Activated CD4-positive, alpha-beta T cell treated with anti-CD3 and anti-CD28 coated beads for 24 hours (primary cell): Measurements from ENCODE around the gene TP73.

ENCODE experiments used
- DNase-seq, 2 donors: peaks; one replicate each; pipeline ENCODE4 v3.0.0-alpha.2; 2020; ENCODE audit warnings: low read depth in 2 of 2

TP73 gene

GRCh38 chr1:3651930-3652547 is at the start of gene TP73:
Gene TP73, plus strand, starts transcription at chr1:3652516. Its CDS starts 29,850 bp downstream, at chr1:3682366.
- DNase-seq: no peak

DNA sequence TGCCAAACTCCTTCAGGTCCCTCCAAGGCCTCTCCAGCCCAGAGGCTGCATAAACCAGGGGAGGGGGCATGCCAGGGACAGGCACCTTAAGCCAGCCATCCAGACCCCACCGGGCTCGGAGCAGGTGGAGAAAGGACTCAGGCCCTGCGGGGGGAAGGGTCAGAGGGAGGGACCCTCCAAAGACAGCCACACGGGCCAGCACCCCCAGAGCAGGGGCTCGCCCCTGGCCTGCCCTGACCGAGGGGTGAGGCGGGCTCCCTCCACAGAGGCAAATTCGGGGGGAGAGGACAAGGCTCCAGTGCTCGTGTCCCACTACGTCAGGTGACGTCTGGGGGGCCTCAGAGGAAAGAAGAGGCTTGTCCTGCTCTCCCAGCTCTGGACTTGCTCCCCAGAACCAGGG is 49.2 kb upstream of the TP73 start:
- DNase-seq: no peak

DNA sequence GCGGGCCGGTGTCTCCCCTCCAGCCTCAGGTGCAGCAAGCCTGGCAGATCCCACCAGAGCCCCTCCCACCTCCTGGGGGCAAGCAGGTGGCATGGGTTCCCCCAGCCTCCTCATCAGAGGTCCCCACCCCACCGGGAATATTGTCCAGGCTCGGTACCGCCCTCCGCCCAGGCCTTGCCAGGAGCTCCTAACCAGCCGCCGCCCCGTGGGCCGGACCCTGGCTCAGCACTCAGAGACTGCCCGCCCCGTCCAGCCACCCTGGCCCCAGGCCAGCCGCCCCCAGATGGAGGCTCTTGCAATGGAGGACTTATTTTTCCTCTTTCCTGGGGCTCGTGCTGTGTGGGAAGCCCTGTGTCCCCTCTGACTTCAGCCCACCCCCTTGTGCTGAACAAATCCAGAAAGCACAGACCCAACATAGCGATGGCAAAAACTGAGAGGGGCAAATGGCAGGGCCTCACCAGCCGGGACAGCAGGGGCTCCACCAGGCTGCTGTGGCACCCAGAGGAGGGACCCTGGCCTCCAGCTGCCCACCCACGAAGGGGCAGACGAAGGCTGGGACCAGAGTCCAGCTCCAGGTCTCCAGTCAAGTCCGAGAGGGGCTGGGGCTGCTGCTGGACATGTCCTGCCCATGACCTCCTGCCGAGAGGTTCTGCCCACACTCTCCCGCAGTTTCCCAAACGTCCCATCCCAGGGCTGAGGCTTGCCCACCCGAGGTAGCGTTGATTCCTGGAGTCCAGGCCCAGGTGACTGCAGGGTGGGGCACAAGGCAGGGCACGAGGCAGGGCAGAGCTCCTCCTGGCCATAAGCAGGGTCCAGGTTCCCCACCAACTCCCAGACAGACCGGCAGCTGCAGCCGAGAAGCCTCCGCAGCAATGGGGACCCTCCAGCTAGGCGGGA is 48.5 kb upstream of the TP73 start:
- DNase-seq: no peak

DNA sequence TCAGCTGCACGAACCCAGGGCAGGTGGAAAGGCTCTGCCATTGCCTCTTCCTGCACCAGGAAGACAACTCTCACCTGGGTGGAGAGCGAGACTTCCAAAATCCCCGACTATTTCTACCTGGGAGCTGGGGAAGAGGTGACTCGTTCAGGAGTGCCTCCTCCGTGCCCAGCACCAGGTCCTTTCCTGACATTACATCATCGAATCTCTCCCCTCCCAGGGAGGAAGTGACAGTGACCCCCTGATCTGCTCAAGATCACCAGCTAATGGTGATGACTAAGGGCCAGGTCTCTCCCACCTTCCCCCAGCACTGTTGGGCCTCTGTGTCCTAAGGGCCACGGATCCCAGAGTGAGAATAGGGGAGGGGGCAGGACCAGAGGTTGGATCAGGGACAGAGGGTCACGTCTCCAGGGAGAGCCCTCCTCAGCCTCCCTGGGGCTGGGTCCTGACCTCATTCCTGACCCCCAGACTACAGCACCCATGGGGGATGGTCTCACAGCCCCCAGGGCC is 47.8 kb upstream of the TP73 start:
- DNase-seq: no peak

DNA sequence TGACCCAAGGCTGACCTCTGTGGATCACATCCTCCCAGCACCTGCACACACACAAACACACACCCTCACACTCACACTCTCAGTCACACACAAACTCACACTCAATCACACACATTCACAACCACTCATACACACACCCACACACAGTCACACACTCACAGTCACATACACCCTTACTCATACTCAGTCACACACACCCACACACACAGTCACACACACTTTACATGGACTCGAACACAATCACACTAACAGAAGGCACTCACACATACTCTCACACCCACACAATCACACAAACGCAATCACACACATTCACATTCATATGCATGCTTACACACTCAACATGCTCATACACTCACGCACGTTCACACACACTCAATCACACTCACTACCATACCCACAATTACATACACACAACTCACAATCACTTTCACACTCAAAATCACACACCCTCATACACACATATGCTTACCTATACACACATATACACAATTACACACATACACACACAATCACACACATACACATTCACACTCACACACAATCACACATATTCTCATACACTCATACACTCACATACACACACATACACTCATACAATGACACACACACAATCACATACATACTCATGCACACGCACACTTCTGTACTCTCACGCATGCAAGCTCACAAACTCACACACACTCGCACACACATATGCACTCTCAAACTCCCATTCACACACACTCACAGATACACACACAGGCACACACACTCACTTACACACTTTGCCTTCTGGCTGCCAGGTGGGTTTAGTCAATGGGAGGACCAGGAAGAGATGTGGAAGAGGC is 47.1 kb upstream of the TP73 start:
- no peak for DNase-seq

GRCh38 chr1:3606779-3607702 is 45.3 kb upstream of the TP73 start:
- DNase-seq: no peak

DNA sequence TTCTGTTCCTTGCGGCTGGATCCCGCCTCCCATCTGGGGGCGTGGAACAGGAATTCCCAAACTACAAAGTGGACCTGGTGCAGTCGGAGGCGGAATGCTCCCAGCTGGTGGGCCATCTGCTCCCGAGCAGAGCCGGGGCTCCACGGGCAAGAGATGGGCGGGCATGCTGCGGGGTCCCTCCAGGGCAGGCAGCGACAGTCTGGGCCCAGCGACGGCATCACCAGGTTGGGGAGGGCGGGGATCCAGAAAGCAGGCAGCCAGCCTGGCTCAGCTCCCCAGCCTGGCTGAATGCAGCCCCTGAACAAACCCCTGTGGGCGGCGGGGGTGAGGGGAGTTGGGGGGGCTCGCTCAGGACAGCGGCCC is 44.6 kb upstream of the TP73 start:
- DNase-seq: no peak

DNA sequence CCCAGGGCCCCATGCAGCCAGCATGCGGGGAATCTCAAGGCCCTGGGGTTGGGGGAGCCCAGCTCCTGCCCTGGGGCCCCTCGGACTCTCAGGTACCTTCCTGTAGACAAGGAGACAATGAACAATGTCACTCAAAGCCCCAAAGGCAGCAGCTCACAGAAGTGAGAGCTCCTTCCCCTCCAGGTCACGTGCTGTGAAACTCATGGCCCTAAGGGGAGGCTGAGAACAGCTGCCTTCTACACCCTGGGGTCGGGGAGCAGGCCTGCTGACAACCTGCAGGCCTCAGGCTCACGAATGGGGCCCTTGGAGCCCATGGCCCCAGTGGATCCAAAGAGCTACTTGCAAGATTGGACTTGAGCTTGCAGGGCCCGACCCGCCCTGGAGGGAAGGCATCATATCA is 44.2 kb upstream of the TP73 start:
- no peak for DNase-seq

DNA sequence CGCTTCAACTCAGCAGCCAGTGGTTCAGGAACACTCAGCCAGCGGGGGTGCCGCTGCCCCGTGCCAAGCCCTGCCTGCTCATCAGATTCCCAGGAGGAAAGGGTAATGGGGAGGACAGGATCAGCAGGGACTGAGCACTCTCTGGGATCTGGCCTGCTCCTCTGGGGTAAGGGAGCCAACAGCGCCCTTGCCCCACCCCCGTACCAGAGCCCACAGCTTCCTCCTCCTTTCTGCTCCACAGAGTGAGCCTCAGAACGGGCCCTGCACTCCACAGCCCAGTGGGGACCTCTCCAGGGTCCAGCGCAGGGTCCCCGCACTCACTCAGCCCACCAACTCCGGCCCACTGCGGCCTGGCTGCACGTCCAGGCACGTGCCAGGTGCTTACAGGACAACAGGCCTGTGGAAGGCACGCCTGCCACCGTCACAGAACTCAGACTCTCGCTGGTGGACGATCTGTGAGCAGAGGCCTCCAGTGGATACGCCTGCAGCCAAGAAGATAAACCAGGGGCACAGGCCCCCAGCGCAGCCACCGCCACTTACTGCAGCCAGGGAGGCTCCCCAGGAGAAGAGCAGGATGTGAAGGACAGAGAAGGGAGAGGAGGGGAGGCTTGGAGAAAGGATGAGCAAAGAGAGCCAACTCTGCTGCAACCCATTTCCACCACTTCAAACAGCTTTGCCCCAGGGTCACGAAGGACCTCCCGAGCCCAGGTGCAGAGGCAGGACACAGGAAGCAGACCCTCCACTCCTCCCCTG is 43.1 kb upstream of the TP73 start:
- no peak for DNase-seq

DNA sequence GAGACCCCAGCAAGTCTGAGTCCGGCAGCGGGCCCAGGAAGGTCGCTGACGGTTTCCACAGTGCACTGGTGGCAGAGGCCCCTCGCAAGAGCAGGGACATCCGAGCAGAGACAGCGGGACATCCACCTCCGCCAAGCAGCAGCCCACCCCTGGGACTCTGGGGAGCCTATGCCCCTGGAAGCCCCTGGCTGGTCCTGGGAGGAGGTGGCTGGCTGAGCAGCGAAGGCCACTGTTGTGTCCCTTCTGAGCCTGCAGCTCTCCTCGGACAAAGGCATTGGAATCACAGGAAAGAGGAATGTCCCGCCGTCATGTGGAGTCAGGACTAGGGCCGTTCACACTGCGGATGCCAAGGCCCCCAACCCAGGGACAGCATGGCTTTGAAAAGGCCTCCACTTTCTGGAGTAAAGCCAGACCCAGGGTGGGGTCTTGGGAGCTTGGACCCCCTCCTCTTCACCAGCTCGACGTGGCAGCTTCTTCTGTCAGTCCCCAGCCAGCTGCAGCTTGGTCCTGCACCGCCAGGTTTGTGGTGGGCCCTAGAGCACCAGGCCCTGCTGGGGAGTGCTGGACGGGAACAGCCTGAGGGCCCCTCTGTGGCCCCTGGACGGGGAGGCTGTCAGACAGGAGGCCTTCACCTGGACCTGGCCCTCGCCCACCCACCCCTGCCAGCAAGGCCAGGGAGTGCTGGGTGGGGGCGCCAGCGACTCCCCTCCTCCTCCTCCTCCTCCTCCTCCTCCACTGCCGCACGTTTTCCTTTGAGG is 42.4 kb upstream of the TP73 start:
- no peak for DNase-seq

- DNase-seq: no peak
Observed at GRCh38 chr1:3610527-3611169, 41.7 kb upstream of the TP73 start.

DNA sequence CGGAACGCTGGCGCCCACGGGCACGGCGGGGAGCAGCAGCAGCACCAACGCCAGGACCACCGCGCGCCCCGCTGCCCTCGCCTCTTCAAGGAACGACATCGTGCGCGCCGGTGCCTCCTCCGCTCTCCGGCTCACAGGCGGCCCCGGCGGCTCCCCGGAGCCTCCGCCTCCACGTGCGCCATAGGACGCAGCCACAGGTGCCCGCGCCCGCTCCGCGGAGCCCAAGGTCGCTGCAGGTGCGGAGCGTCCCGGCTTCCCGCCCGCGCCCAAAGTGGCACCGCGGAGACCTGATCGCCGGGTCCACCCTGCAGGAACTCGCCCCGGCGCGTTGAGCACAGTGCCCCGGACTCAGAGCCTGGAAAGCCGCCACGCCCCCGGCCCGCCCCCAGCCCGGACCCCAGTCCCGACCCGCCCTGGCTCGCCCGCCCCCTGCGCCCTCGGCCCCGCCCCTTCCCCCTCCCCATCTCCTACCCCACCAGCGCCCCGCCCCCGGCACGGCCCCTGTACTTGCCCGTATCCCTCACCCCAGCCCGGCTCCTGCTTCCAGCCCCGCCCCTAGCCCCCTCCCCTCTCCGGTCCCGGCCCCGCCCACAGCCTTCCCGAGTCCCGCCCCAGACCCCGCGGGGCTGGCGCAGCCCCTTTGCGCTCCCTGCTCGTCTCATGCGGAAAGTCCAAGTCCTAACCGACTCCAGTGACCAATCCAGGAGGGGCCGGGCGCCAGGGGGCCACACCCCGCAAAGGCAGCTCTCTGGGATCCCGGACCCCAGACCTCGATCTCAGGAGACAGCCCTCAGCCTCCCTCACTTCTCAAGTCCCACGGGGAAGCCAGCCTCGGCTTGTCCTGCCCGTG is 40.9 kb upstream of the TP73 start, which contains the start of gene MEGF6:
TSS of gene MEGF6 (minus strand) at position 339 of the 850 bp plus-strand sequence. CDS start at position 99, 240 bp downstream.
- peak; percentile 58 to 62 for DNase-seq

GRCh38 chr1:3612123-3612522 is 40.2 kb upstream of the TP73 start:
- DNase-seq: no peak

DNA sequence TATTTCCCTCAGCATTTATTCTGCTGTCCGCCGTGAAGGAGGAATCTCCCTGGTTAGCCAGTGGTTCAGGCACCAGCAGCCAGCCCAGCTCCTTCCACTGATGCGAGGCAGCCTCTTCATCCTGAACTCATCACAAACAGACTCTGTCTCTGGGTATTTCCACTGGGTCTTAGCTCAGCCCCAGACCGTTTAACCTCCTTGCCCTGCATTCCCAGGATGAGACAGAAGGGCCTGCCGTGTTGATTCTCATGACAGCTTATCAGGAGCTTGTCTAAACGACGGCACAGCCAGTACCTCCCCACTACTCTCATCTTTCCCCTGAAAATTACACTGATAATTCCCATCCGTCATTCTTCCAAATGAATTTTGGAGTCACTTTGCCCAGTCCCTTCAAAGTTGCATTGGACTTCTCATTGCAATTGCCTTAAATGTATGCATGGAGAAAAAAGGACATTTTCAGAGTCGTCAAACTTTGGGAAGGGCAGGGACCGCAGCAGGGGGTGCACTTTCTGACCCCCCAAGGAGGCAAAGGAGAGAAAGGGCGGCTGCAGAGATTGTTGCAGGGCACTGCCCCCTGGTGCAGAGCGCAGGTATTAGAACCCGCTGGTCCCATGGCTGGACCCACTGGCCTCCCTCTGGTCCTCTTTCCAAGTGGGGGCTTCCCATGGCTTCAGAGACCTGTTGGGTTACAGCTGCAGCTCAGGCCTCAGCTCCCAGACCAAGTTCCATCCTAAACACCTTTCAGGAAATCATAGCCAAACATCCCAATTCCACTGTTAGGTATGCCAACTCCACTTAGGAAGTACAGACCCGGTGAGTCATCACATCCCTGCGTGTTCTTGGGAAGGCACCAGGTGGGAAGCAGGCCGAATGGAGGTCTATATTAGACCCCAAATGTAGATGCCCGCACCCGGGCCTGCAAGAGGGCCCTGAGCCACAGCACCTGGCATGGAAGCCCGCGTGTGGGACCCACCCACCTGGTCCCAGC is 37.3 kb upstream of the TP73 start:
- no peak for DNase-seq

DNA sequence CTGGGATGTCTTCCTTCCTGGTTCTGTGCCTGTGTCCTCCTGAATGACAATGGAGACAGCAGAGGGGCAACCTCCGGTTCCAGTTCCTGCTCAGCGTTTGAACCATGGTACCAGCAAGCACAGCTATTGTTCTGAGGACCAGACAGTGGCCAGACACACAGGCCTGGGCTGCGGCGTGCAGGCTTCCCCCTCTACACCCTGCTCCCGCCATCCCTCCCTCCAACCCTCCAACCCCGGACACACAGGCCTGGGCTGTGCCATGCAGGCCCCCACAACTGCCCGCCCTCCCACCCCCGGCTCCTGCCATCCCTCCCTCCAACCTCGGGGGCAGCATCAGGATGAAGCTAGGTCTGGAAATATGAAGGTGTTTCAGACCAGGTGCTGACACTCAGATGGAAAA is 35.5 kb upstream of the TP73 start:
- DNase-seq: no peak

GRCh38 chr1:3617806-3618345 is 34.4 kb upstream of the TP73 start:
- no peak for DNase-seq

DNA sequence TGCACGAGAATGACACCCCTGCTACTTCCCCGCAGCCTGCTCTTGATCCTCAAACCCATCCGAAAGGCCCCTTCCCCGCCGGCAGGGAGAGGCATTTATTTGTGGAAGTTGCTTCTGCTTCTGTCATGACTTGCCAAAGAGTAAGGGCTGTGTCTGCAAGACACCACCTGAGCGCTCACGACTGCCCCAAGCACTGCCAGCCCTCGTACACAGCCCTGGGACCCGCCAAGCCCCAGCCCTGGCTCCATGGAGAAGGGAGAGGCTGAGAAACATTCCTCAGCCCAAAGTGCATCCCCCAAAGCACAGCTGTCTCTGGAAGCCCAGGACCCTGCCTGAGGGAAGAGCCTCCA is 33.8 kb upstream of the TP73 start:
- DNase-seq: no peak
